ENCODE measurements around the gene NKD2.
"Not testable (repeated sequence)": the region's sequence is repeated elsewhere in the genome, so short reads cannot be mapped to it uniquely, and the experiment has no call there.

The NKD2 gene

GRCh38 chr5:1075931-1076330 is 67.3 kb downstream of the NKD2 start:
- no peak for DNase-seq

GRCh38 chr5:1076406-1076805 is 67.8 kb downstream of the NKD2 start:
- DNase-seq = no peak

DNA sequence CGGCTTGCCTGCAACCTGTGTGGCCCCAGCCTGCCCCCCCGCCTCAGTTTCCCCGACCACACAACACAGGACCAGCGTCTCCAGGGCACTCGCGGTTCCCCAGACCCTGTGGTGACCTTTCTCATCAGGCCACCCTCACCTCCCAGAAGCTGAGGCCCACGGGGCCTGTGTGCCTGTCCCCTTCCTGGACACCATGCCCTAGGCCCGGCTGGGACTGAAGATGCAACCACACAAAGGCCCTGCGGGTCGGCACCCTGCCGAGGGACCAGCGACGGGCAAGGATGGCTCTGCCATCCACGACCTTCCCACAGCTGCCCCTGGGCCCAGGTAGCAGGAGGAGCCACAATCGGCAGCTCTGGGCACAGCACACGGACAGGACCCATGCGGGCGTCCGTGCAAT is 68.4 kb downstream of the NKD2 start:
- no peak for DNase-seq

DNA sequence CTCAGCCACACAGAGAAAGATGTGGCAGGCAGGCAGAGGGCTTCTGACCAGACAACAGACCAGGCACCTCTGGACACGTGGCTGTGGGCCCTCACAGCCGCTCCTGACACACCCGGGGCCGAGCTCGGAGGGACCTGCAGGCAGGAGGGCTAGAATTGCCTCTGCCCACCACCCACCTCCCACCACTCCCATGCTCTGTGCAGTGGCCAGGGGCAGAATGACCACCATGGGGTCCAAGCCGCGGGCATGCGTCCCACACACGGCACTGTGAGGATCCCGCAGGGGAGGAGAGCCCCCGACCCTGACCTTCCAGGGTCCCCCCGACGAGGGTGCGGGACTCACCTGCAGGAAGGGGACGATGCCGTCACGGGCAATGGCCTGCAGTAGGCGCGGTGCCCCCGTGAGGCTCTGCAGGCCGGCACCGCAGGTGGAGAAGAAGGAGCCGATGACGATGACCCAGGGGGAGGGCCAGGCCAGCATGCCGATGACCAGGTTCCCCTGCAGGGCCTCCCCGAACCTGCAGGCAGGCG is 69.0 kb downstream of the NKD2 start:
- no peak for DNase-seq

- DNase-seq = no peak
Measured at GRCh38 chr5:1078206-1078605, 69.6 kb downstream of the NKD2 start.

DNA sequence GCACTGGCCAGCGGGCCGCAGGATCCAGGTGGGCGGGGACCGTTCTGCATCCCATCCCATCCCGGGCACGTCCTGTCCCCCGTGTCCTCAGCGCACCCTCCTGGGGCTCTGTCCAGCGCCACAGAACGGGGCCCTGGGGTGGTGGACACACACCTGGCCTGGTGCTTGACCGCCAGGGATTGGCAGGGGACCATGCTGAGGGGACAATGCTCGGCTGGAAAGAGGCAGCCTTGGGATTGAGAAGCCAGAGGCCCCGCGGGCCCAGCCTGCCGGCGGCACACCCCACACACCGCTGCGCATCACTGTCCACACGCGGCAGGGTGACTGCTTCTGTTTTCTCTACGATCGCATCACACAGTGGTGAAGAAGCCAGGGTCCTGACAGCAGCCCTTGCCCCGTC is 70.2 kb downstream of the NKD2 start:
- no peak for DNase-seq

GRCh38 chr5:1079486-1079885 is 70.9 kb downstream of the NKD2 start:
- DNase-seq = no peak

DNA sequence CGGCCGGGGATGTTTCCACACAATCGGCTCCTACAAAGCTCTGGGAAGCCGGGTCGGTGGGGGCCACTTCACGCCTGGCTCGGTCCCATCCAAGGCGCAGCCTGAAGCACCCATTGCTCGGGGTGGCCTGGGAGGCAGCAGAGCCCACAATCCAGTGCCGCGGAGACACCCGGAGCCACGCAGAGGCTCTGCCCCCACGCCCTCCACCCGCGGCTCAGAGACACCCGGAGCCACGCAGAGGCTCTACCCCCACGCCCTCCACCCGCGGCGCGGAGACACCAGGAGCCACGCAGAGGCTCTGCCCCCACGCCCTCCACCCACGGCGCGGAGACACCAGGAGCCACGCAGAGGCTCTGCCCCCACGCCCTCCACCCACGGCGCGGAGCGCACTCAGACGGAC is 71.4 kb downstream of the NKD2 start:
- DNase-seq = no peak

DNA sequence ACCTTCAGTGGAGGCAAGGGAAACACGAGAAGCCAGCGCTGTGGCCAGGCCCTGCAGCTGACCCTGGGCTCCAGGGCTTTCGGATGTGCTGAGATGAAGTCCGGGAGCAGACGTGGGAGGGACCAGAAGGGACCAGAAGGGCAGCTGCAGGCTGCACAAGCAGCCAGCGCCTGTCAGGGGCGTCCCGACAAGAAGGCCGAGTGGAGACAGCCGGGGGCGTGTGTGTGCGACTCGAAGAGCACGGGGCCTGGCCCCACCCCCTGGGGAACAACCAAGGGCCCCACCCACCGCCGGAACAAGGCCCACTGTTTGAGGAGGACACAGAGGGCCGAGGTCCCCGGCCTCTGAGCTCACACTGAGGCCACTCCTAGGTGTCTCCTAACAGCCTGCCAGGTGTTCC is 71.8 kb downstream of the NKD2 start:
- DNase-seq = no peak

- no peak for DNase-seq
Measured at GRCh38 chr5:1081519-1081918, 72.9 kb downstream of the NKD2 start.

GRCh38 chr5:1083026-1083425 is 74.4 kb downstream of the NKD2 start:
- DNase-seq = not testable (repeated sequence)

DNA sequence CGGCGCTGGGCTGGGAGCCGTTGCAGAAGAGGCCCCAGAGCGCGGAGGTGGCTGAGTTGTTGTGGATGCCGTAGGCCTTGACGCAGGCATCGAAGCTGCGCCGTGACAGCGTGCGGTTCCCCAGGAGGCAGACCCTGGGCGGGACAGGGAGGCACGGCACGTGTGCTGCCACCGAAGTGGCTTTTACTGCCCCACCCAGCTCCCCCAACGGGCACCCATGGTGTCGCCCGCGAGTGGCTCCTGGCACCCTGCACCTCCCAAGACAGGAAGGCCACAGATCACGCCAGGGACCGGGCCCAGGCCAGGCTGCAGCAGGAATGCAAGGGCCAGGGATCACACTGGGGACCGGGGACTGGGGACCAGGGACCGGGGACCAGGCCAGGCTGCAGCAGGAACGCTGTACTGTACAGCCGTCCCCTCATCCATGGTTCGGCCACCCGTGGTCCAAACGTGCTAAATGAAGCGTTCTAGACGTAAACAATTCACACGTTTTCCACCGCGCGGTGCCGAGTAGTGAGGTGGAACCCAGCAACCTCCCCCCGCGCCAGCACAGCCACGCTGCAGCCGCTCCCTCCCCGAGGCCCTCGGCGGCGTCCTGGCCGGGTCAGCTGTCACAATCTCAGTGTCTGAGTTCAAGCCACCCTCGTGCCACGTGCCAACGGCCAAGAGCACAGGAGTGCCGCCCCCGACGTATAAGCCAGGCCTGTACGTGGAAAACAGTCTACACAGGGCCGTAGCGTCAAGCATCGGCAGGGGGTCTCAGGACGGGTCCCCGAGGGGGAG is 75.4 kb downstream of the NKD2 start:
- DNase-seq = no peak

DNA sequence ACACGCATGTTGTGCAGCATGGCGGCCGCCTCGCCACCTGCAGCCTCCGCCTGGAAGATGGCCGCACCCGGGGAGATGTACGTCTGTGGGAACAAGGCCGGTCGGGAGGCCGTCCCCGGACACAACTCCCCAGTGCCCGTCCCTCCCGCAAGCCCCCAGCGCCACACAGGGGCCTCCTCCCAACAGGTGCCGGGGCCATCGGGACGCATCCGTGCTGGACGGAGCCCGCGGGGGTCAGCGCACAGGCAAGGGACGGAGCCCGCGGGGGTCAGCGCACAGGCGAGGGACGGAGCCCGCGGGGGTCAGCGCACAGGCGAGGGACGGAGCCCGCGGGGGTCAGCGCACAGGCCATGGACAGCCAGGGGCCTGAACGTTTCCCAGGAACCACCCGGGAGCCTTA is 76.8 kb downstream of the NKD2 start:
- no peak for DNase-seq

DNA sequence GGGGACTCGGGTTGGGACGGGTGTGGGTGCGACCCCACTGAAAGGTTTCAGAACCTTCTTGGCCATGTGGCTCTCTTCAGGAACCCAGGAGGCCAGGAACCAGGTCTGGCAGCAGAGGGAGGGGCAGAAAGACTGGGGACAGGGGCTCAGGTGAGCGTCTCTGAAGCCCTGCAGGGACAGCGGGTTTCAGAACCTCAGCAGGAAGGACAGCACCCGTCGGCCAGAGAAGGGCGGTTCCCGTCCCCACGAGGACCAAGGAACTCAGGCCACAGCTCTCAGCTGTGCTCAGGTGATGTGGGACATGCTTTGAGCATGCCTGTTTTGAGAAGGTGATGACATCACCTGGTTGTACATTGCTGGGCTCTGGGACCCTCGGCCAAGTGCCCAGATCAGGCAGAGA is 77.5 kb downstream of the NKD2 start:
- no peak for DNase-seq

DNA sequence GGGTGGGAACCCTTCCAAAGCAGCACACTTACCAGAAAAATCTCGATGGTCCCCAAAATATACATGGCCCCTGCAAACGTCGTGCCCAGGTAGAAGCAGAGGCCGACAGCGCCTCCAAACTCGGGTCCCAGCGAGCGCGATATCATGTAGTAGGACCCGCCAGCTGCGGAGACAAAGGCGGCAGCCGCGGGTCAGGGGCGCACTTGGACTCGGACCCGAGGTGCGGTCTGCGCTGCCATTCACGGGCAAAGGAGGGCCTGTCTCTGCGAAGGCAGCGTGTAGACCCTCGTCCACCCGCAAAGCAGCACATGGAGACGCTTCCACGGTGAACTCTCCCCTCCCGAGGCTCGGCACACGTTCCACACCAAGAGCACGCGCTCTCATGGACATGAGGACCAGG is 78.3 kb downstream of the NKD2 start:
- DNase-seq = no peak

DNA sequence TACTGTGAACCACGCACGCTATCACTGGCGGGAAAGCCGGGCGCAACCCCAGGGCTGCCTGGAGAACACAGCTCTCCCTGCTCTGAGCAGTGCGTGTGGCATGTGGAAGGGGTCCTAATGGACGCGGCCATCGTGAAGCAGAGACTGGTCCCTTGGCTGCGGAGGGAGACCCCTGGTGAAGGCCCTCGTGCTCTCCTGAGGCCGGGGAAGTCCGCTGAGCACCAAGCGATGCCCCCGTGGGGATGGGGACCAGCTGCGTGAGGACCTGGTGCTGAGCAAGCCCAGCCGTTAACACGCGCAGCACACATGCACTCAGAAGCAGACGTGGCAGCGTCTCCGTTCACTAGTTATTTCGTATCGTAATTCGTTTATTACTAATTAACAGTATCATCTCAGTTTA is 78.8 kb downstream of the NKD2 start:
- no peak for DNase-seq

DNA sequence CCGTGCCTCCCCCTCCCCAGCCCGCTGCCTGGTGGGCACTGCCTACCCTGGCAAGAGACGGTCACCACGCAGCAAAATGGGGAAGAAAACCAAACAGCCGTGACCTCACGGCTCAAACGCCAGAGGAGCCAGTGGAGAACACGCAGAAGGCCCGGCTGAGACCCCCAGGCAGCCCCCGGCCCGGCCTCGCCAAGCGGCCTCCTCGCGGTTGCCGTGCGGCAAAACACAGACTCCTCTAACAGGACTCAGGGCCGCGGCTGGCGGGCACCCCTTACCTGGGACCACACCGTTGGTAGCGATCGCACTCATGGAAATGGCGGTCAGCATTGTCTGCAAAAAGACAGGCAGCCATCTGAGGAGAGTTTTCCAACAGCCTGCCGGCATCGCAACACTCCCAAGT is 79.4 kb downstream of the NKD2 start:
- no peak for DNase-seq

Measured in effector CD4-positive, alpha-beta T cell (primary cell).